ENCODE measurements around the gene CCSER1.

The CCSER1 gene

DNA sequence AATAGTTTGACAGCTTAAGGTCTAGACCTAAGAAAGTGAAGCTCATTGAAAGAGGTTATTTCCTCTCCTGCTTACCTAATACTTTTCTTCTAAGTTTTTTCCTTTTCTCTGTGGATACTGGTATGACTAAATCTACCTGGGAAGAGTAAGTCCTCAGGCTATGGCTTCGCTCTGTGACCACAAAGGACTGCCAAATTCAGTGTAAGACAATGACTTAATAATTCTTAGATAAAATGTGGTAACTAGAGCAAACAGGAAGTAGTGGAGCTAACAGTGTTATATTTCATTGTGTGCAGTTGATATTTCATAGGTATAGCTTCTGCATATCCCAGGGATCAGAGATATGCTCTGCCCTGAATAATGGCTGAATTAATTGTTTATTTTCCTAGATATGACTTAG, 418.9 kb downstream of the CCSER1 start:
- no peak for DNase-seq (ENCODE audit: low read depth in 2 of 2)

DNA sequence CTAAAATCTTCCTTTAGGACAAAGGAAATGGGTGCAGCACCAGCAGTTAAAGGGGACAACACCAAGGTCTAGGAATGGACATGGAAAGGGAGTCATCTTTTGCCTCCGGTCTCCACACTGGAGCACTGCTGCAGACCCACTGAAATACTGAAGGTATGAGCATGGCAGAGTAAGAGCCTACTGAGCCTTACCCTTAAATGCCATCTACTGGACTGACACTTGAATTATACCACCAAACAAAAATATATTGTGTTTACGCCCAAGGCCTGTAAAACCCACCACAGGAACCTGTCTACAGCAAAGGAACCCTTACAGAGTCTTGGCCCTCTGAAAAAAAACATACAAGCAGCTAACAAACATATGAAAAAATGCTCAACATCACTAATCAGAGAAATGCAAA, 443.4 kb downstream of the CCSER1 start:
- DNase-seq (ENCODE audit: low read depth in 2 of 2): no peak

DNA sequence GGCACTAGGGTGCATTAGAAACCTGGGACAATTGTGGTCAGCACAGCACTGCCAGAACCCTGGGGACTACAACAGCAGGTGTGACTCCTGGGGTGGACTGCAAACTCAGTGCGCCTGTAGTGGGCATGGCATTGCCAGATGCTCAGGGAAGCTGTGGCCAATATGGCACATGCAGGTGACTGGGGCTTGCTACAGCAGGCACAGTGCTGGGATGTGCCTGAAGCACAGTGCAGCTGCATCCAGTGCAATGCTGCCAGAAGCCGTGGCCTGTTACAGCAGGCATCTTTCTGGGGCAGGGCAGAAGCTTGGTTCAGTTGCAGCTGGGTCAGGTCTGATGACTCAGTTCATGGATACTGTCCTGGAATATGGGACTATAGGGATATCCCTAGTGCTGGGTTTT, 445.8 kb downstream of the CCSER1 start:
- no peak for DNase-seq (ENCODE audit: low read depth in 2 of 2)

DNA sequence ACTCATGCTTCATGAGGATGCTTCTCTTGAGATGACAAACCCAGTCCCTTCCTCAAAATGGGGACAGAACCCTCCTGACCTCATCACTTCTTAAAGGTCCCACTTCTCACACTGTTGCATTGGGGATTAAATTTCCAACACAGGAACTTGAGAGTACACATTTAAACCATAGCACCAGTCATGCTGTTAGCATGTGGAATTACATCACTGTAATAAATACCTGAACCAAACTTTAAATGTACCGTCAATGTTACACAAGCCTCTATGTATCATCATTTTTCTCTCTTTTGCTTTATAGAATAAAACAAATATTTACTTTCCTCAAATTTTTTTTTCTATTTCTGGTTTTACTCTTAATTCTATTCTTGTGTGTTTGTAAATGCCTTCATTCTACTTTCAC, 448.2 kb downstream of the CCSER1 start:
- no peak for DNase-seq (ENCODE audit: low read depth in 2 of 2)

DNA sequence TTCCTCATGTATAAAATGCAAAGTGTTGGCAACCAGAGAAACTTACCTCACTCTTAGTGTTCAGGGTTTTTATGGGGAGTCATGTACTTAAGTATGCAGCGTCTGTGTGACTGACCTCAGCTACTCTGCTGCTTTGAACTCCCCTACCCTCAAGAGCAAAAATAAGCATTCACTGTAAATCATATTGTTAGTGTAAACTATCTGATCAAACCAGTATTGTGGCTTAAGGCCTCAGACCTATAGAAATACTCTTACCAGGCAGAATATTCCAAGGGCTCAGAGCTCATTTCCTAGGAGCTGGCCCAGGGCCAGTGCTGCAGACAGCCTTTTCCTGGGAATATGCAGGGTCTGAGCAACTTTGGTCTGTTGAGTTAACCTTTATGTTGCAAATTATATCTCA, 453.1 kb downstream of the CCSER1 start:
- no peak for DNase-seq (ENCODE audit: low read depth in 2 of 2)

DNA sequence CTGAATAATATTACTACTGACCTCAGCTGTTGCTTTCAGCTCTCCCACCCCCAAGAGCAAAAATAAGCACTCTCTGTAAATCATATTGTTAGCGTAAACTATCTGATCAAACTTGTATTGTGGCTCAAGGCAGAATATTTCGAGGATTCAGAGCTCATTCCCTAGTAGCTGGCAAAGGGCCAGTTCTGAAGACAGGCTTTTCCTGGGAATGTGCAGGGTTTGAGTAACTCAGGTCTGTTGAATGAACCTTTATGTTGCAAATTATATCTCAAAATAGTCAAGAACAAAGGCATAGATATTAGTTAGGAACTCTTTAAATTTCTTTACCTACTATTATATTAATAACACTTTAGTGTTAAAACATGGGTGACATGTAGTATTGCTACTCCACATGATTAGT, 454.9 kb downstream of the CCSER1 start:
- DNase-seq (ENCODE audit: low read depth in 2 of 2): no peak

DNA sequence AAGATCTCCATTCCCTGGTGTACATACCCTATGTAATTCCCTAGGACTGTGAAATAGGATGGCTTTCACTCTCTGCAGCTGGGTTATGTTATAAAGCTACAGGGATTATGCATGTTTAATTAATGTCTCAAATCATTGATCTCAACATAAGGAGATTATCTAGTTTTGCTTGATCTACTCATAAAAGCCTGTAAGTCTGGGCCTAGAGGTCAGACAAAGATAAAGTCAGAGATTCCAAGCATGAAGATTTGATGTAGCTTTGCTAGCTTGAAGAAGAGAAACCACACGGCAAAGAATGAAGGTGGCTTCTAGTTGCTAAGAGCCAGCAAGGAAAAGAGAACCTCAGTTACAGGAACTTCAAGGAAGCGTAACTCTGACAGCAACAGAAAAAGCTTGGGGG, 456.9 kb downstream of the CCSER1 start:
- DNase-seq (ENCODE audit: low read depth in 2 of 2): no peak

DNA sequence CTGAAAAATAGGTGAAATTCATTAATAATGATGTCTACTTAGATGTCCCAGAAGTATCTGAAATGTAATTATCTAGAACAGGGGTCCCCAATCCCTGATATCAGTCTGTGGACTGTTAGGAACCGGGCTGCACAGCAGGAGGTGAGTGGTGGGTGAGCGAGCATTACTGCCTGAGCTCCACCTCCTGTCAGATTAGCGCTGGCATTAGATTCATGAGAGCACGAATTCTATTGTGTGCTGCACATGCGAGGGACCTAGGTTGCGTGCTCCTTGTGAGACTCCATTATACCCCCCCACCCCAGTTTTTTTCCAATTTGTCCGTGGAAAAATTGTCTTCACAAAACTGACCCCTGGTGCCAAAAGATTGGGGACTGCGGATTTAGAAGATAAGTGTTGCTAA, 458.8 kb downstream of the CCSER1 start:
- DNase-seq (ENCODE audit: low read depth in 2 of 2): no peak

DNA sequence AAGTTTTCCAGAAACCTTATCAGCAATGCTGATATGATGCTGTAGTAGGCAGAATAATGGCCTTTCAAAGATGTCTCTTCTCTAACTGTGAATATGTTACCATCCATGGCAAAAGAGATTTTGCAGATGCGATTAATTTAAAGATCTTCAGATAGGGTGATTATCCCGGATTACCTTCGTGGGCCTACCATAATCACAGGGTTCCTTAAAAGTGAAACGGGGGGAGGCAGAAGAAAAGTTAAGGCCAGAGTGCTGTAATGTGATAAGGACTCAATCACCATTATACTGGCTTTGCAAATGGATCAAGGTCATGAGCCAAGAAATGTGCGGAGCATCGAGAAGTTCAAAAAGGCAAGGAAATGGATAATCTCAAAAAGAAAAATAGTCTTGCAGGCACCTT, 459.6 kb downstream of the CCSER1 start:
- no peak for DNase-seq (ENCODE audit: low read depth in 2 of 2)

DNA sequence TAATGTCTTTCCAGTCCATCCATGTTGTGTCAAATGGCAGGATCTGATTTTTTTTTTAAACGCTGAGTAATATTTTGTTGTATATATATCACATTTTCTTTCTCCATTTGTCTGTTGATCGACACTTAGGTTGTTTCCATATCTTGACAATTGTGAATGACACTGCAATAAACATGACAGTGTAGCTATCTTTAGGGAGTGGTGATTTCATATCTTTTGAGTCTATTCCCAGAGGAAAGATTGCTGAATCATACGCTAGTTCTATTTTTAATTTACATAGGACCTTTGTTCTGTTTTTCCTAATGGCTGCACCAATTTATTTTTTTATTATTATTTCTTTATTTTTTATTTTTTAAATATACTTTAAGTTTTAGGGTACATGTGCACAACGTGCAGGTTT, 470.7 kb downstream of the CCSER1 start:
- no peak for DNase-seq (ENCODE audit: low read depth in 2 of 2)

DNA sequence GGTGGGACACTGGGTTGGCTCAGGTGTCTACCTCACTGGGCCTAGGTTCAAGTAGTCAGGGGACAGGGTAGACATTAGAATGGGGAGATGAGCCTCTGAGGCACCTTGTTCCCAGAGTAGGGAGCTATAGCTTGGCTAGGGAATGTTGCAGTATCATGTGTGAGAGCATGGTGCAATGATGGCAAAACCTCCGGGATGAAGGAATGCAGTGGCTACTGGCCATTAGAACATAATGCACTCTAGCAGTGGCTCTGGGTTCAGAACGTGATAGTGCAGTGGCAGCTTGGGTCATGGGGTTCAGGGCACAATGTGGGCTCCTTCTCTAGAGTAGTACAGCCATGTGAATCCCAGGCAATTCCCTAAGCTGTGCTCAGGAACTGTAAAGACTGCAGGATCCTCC, 471.5 kb downstream of the CCSER1 start:
- no peak for DNase-seq (ENCODE audit: low read depth in 2 of 2)

DNA sequence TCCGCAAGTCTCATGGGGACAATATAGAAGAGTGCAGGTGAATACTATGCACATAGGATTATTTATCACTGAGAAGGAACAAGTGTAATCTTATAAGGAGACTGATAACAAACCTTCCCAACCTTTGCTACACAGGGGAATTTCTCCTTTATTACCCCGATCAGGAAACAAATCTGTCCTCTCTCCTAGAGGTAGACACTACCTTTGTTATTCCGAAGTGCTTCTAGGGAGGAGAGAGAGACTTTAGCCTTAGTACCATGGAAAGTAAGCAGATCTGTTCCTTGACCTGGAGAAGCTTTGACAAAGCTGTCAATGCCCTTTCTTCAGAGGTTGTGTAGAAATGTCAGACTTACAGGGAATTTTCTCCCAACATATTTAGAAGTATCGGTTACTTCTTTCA, 475.5 kb downstream of the CCSER1 start:
- no peak for DNase-seq (ENCODE audit: low read depth in 2 of 2)

DNA sequence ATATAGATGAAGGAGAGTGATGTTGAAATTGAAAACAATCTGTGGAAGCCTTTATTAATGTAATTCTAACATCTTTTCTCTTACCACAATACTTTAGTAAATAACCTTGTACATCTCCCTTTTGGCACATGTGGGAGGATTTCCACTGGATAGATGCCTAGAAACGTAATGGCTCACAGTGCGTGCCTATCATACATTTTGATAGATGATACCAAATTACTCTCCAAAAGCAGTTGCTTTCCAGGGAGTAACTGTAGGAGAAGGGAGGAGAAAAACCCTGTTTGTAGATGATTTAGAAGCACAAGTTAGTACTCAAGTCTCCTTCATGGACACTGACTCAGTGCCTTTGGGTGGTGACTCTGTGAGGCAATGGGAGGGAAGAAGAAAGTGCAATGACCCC, 476.3 kb downstream of the CCSER1 start:
- no peak for DNase-seq (ENCODE audit: low read depth in 2 of 2)

DNA sequence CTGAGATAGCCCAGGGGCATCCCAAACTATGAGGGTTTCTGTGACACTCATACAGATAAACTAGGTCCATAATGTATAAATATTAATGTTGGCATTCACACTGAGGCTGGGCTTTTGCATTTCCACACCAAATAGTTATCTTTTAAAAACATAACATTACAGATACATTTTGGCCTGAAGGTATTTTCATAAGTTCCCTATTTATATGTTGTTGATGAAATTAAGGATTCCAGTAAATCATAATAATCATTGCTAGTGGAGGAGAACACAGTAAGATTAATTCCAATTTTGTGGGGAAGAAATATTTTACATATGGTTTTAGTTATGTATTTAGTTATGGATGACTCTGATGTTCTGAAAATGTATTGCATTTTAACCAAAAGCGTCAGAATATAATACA, 479.6 kb downstream of the CCSER1 start:
- DNase-seq (ENCODE audit: low read depth in 2 of 2): no peak

DNA sequence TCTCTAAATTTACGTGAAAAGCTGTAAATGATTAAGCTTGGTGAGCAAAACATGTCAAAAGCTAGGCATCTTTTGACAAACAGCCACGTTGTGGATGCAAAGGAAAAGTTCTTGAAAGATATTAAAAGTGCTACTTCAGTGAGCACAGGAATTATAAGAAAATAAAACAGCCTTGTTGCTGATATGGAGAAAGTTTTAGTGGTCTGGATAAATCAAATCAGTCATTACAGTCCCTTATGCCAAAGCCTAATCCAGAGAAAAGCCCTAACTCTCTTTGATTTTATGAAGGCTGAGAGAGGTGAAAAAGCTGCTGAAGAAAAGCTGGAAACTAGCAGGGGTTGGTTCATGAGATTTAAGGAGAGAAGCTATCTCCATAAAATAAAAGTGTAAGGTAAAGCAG, 487.2 kb downstream of the CCSER1 start:
- DNase-seq (ENCODE audit: low read depth in 2 of 2): no peak

DNA sequence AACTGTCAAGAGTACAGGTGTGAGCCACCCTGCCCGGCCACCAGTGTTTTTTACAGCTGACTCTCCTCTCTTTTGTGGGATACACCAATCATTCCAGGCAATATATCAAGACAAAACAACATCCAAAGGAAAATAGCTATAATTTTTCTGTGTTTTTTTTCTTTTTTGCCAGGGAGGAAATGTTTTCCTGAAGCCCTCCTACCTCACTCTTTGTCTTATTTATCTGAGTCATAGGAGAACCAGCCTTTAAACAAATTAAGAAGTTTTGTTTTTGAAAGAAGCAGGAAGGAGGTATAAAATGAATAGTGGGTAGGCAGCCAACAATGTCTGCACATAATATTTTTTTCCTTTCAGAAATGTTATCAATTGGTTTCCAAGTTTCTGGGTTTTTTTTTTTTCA, 493.9 kb downstream of the CCSER1 start:
- DNase-seq (ENCODE audit: low read depth in 2 of 2): no peak

DNA sequence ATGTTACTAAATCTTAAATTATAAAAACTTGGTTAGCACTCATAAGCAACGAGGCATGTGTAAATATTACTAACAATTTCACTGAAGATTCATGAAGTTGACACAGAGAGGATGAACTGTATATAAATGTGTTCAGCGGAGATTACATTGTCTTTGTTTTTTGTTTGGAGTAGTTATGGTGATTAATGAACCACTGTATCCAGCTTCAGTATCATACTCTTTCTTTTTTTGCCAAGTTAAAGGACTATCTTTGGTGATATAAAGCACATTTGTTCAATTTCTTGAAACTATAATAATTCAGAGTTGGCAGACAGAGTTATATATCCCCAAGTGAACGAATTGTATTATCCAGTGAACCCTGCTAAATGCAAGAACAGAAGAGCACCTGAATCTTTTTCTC, 497.6 kb downstream of the CCSER1 start:
- DNase-seq (ENCODE audit: low read depth in 2 of 2): no peak

DNA sequence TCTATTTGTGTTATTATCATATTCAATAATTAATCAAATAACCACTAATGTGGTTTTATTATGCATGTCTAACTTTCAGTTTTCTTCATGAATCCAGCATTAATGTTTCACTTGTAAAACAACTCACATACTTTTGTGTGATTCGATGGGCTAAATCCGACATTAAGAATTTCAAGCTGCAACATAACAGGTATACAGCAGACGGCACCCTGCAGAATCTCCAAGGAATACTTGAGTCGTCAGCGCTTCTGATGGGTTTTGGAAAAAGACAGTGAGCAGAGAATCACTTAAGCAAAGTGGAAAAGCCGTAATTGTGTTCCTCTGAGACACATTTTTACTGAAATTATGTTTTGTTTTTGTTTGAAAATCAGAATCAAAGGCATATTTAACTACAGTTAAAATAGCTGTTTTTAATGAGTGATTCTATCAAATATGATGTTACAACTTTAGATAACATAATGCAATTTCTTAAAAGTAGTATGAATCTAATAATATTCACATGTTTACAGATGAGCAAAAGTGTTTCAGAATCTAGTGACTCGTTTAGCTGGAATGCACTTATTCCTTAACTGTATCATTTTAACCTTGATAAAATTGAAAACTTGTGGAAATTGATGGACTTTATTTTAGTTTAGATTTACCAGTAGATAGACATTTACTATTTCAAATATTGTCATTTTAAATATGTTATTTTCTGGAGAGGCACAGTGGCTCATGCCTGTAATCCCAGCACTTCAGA, 514.8 kb downstream of the CCSER1 start:
- DNase-seq (ENCODE audit: low read depth in 2 of 2): no peak

DNA sequence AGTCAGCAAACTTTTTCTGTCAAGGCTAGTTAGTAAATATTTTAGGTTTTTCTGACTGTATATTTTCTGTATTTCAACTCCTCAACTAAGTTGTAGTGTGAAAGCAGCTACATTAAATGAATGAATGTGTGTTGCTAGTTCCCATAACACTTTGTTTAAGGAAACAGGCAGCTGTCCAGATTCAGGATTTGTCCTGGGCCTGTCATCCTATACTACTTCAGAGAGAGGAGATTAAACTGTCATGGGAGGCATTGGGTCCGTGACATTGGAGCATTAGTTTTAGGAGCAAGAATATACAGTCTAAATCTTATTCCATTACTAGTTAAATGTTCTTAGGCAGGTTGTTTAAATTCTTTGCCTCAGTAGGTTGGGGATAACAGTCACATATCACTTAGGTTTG, 516.0 kb downstream of the CCSER1 start:
- DNase-seq (ENCODE audit: low read depth in 2 of 2): no peak

DNA sequence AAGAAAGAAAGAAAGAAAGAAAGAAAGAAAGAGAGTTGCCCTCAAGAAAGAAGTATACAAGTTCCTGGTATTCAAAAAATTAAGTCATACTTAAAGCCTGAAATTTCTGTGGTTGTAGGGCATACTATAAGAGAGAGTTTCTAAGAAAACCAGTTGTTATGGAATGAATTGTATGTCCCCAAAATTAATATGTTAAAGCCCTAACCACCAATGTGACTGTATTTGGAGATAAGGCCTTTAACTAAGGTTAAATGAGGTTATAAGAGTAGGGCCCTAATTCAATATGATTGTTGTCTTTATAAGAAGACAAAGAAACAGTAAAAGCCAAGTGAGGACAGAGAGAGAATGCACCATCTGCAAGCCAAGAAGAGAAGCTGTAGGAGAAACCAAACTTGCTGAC, 521.1 kb downstream of the CCSER1 start:
- no peak for DNase-seq (ENCODE audit: low read depth in 2 of 2)

DNA sequence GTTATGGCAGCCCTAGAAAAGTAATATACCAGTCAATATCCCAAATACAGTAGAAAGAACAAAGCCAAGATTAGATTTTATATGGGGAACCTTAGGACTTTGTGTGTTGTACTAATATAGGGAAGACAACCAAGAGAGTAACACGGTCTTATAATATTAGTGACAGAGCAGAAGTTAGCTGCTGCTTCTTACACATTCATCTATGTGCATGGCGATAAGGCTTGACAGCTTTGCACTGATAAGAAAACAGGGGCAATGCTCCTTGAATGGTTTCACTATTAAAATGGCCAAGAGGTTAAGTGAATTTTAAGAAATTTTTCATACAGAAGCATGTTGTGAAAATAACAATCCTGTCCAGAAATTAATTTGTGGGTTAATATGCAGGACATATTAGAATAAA, 521.6 kb downstream of the CCSER1 start:
- DNase-seq (ENCODE audit: low read depth in 2 of 2): no peak

DNA sequence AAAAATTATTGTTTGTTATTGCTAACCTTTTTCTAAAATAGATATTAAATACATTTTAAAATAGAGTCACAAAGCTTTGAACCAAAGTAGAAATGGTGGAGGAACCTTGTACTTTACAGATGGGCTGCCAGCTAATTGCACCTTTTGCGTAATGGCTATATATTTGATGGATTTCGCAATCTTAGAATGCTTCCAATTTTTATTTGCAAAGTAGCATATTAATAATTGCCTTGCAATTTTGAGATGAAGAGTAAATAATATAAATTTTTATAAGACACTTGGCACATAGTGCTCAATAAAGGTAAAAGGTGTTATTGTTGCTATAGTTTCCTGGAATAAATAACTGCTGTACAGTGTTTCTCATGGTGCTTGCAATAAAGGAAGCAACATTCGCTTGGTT, 533.5 kb downstream of the CCSER1 start:
- no peak for DNase-seq (ENCODE audit: low read depth in 2 of 2)

DNA sequence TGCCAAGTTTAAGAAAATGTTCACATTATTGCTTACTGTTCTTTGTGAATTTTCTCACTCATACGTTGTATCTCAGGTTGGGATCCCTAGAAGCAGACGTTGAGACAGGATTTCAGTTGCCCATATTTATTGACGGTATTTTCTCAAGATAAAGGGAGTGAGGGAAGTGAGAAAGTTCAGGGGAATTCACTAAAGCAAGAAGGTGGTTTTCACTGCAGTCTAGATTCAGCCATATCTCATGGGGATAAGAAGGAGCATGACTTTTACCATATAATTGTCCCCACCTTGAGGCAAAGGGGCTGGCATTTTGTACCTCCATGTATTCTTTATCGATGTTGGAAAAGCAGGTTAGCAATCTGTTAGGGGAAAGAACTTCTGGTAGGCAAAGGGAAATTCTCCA, 543.0 kb downstream of the CCSER1 start:
- no peak for DNase-seq (ENCODE audit: low read depth in 2 of 2)

DNA sequence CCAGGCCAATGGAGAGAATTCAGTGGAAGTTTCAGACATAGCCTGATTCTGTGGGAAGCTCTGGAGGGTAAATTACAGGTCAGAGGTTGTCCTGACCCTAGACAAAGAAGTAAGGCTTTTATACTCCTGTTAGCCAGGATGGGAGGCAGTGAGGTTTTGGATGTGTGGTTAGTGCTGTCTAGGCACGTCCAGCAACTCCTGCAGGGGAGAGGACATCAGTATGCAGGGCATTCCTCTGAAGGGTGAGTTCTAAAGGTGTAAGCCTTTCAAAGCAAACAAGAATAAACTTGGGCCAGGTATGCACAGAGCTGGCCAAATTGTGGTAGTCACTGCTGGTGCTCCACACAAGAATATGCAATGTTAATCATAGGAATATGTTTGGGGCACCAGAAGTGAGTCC, 562.5 kb downstream of the CCSER1 start:
- no peak for DNase-seq (ENCODE audit: low read depth in 2 of 2)

Data from stimulated activated CD4-positive, alpha-beta T cell treated with anti-CD3 and anti-CD28 coated beads, Interleukin-4, amount 100 ng/mL, for 48 hours (primary cell).